NCI-H2107 treated with DMSO at 0.1 percent for 48 hours (cell line): ENCODE results near the gene NHSL2.

Source experiments
- DNase-seq: peaks from one replicate; lab custom pipeline; 2025; ENCODE audit not compliant: unreplicated experiment; lab: John Stamatoyannopoulos, UW

The NHSL2 gene

GRCh38 chrX:72126048-72126415, 215.4 kb downstream of the NHSL2 start:
- no peak for DNase-seq

GRCh38 chrX:72126539-72127140, 216.0 kb downstream of the NHSL2 start:
- DNase-seq: peak; percentile 73

- no peak for DNase-seq
Measured at GRCh38 chrX:72127332-72127731, 216.7 kb downstream of the NHSL2 start.

DNA sequence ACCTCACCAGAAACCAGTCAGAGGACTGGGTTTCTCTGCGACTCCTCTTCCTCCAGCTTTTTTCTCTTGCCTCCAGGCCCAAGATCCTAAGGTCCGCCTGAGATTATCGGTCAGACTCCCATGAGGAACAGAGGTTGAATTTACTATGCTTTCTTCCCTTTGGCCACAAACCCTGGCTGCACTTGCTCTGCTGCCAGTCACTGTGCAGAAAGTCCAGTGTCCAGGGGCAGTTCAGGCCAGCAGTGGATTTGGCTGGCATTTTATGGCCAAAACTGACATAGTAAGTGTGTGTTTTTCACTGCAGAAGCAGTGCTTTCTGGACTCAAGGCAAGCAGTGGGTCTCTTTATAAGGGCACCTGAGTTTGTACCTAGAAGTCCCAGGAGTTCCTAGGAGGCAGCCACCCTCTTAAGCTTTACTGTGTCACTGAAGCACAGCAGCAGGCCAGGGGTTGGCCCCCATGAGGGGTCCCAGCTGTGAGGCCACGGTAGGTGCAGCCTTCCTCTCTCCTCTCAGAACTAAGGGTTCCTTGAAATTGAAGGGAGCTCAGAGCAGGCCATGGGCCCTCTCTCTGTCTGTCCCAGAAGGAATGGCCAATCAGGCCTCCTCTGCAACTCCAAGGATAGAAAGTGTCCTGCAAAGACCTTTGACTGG, 217.7 kb downstream of the NHSL2 start:
- DNase-seq: no peak

GRCh38 chrX:72128881-72129280, 218.2 kb downstream of the NHSL2 start:
- peak; percentile 19 for DNase-seq

DNA sequence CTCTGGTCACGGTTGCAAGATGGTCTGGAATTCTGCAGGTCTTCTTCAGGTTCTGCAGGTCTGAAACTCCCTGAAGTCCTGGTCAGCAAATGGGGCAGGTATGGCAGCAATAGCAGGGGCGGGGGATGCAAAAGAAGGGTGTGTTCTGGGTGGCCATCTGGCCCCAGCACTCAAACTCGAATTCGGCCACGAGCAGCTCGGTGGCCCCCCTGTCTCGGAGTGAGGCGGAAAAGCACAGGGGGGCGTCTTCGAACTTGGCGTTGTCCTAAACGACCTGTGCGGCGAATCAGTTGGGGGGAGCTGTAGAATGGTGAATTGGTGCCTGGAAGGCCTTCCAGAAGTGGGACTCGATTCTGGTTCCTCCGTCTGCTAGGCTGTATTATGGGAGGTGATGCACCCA, 219.0 kb downstream of the NHSL2 start:
- DNase-seq: no peak

DNA sequence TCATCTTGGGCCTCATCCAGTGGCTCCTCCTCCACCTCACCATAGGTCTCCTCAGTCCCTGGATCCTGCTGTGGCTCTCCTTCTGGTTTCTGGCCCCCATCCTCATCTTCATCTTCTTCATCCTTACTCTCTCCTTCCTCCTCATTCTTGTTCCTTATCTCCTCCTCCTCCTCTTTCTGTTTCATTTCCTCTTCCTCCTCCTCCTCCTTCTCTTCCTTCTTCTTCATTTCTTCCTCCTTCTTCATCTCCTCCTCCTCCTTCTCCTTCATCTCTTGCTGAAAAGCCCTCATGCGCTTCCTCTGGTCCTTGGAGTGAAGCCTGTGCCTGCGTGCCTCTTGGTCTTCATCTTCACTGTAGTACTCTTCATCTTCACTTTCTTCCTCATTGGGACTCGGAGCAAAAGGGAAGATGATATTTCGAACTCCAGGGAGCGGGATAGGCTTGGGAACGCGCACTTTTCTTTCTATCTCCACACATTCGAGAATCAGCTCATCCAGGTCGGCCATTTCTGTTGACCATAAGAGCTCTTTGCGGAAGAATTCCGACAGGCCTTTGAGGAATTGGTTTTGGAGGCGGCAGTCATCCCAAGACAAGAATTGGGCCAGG, 219.6 kb downstream of the NHSL2 start:
- no peak for DNase-seq

- no peak for DNase-seq
Measured at GRCh38 chrX:72130762-72131250, 220.2 kb downstream of the NHSL2 start.

DNA sequence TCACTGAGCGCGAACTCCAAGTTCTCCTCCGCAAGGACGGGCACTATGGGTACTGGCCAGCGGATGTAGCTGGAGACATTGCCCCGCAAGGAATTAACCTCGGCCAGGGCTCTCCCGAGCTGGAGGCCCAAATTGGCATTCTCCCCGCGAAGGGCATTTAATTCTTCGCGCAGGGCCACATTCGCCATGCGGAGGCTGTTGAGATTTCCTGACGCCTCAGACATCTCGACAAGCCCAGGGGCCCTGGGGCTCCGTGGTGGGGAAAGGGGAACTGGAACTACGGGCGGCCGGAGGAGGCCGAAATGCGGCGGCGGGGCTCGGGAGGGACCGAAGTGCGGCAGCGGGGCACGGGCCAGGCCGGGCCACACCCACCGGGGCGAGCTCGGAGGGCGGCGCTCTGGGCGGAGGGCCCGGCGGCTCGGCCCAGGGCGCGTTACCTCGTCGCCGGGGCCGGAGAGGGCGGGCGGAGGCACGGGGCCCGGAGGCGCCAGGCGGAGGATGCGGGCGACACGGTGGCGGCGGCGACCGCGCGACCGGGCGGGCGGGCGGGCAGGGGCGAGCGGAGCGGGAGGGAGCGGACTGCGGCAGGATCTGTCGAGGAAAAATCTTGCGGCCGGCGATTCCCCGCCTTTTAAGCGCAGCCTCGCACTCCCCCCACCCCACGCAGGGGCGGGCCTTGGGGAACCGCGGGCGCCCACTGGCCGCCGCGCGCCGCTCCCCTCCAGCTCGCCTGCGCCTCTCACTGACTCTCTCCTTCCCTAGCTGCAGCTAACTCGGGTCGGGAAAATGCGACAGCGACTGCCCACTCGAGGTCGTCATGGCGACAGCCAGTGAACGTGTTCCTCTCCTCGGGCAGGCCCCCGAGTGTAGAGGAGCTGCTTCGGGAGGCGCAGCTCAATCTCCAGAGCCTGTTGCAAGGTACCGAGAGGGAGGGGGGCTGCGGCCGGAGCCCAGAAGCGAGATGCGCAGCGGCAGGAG, 221.0 kb downstream of the NHSL2 start, which contains the start of gene RTL5:
Gene RTL5 (minus strand): TSS at position 599 of the 978 bp plus-strand sequence.
- DNase-seq: peak; percentile 71

GRCh38 chrX:72132456-72132855, 221.8 kb downstream of the NHSL2 start:
- no peak for DNase-seq

GRCh38 chrX:72133851-72134546, 223.4 kb downstream of the NHSL2 start:
- DNase-seq: no peak

GRCh38 chrX:72137846-72138495, 227.3 kb downstream of the NHSL2 start:
- DNase-seq: no peak

- DNase-seq: no peak
Measured at GRCh38 chrX:72139538-72139937, 228.9 kb downstream of the NHSL2 start.

GRCh38 chrX:72141372-72142004, 230.8 kb downstream of the NHSL2 start:
- DNase-seq: no peak

DNA sequence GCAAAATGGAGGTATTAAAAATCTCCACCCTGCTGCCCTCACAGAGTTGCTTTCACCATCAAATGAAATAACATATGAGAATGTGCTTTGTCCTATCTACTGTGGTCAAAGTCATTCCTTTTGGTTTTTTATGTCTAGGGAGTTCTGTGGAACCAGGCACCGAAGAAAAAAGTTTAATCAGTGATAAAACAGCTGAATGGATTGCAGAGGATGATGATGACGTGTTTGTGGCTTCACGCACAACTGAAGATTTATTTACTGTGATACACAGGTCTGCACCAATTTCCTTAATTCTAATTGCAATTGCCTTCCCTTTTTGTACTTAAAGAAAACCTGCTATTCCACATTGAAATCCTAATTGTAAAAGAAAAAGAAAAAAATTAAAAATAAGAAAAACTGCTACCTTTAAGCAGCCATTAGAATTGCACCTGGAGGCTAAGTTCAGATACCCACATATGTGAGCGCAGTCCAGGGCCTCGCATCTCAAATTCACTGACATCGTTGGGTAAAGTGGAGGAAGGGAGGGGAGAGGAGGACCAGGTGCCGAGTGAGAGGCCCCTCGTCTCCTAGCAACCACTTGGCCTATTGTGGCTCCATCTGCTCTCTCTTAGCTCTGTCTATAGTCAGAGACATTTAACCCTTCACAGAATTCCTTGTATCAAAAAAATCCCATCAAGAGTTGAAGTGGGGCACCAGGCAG, 231.6 kb downstream of the NHSL2 start:
- DNase-seq: peak; percentile 97

- no peak for DNase-seq
Measured at GRCh38 chrX:72142794-72143608, 232.4 kb downstream of the NHSL2 start.

DNA sequence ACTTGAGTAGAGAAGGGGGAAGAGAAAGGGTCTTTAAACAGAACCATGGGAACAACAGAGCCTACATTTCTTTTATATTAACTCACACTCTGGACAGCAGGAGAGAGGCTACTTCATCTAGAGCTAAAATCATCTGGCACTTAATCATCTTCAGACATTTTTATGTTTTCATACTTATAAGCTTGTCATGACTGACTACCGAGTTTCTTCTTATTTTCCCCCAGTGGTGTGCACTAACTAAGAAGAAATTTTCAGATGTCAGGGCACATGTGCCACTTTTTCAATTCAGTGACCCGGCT, 232.9 kb downstream of the NHSL2 start:
- DNase-seq: no peak

DNA sequence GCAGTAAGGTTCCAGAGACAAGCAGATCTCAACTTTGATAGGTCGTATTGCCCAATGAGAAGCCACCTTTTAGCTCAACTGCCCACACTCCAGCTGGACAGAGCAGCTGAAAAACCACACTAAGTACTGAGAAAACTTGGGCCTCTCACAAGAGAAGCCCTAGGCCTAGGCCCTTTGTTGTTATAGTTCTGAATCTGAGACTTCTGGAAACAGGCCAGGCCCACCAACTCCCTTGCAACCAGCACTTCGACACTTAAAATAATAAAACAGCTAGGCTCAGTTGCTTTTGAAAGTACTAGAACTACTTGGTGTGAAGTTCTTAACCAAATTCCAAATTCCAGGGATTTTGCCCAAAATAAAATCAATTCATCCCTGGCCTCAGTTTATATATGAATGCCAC, 234.5 kb downstream of the NHSL2 start:
- DNase-seq: no peak
